Loucy (cell line): Measurements from ENCODE around the gene YIF1B.

Experiments
- EZH2phosphoT487 ChIP-seq: fragments of 200-600 bp; IDR thresholded peaks from 2 replicates; pipeline ENCODE4 v1.6.1; 2018; ENCODE audit warnings: antibody characterized with exemption, mild to moderate bottlenecking, moderate library complexity, borderline replicate concordance
- TF ChIP-seq, protein P1 (sequence below): fragments of 200-600 bp; sonication (generic); conservative IDR thresholded peaks from 2 replicates; pipeline ENCODE4 v1.5.1; 2014; ENCODE audit warnings: mild to moderate bottlenecking, antibody characterized with exemption, low read length

DNA sequence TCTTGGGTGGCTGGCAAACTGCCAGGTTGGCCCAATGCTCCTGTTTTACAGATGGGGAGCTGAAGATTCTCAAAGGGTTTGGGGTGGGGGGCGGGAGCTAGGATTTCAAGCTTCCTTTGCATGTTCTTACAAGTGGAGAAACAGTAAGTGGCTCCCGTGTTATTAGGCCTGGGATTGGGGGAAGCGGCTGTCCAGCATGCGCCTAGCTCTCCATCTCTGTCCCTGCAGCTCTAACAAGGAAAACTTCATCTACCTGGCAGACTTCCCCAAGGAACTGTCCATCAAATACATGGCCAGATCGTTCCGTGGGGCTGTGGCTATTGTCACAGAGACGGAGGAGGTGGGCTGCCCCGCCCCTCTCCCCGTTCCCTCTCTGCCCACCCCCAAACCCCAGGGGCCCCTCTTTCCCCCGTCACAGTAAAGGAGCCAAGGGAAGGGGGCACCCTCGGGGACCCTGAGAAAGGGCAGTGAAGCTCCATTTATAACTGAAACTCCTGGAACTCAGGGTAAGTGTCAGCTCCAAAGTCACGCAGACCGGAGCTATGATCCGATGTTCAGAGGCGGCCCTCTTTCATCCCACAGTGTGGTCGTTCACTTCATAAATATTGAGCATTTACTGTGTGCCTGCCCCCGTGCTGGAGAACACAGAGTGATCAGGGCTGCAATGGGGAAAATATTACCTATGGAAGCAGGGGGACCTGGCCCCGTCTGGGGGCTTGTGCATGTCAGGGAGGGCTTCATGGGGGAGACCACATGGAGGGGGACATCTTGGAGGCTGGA, 43.7 kb upstream of the YIF1B start:
- TF ChIP-seq, protein P1, sequence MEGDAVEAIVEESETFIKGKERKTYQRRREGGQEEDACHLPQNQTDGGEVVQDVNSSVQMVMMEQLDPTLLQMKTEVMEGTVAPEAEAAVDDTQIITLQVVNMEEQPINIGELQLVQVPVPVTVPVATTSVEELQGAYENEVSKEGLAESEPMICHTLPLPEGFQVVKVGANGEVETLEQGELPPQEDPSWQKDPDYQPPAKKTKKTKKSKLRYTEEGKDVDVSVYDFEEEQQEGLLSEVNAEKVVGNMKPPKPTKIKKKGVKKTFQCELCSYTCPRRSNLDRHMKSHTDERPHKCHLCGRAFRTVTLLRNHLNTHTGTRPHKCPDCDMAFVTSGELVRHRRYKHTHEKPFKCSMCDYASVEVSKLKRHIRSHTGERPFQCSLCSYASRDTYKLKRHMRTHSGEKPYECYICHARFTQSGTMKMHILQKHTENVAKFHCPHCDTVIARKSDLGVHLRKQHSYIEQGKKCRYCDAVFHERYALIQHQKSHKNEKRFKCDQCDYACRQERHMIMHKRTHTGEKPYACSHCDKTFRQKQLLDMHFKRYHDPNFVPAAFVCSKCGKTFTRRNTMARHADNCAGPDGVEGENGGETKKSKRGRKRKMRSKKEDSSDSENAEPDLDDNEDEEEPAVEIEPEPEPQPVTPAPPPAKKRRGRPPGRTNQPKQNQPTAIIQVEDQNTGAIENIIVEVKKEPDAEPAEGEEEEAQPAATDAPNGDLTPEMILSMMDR: no peak
- no peak for TF ChIP-seq EZH2phosphoT487
